ENCODE data around the gene SH3RF3.

DNA sequence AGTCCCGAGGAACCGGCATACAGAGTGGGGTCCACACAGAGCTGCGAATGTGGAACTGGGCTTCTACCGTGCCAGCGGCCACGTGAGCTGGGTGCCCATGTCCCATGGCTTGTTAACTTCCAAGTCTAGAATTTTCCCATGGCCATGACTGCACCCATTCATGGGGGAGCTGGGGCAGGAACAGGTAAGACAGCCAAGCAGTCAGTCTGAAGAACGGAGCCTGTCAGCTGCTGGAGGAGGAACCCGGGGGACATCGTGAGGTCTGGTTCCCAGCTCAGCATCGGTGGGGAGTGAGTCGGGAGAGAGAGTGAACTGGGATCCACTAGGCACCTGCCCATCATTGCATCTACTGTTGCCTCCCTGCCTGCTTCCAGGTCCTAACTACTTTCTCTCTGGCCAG, 86.9 kb downstream of the SH3RF3 start:
- TF ChIP-seq POLR2A (IDR thresholded peaks at IDR 0.05), result no peak
- TF ChIP-seq, protein P1, sequence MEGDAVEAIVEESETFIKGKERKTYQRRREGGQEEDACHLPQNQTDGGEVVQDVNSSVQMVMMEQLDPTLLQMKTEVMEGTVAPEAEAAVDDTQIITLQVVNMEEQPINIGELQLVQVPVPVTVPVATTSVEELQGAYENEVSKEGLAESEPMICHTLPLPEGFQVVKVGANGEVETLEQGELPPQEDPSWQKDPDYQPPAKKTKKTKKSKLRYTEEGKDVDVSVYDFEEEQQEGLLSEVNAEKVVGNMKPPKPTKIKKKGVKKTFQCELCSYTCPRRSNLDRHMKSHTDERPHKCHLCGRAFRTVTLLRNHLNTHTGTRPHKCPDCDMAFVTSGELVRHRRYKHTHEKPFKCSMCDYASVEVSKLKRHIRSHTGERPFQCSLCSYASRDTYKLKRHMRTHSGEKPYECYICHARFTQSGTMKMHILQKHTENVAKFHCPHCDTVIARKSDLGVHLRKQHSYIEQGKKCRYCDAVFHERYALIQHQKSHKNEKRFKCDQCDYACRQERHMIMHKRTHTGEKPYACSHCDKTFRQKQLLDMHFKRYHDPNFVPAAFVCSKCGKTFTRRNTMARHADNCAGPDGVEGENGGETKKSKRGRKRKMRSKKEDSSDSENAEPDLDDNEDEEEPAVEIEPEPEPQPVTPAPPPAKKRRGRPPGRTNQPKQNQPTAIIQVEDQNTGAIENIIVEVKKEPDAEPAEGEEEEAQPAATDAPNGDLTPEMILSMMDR (IDR thresholded peaks at IDR 0.05), result no peak

Data from adrenal gland (tissue), 5 donors.